ENCODE measurements around the gene ARAP2. TPM values are rescaled to one million over a fixed set of nuclear protein-coding genes. Genes with fewer than 3 reads are reported as not detected.

The ARAP2 gene
- total RNA-seq, 2 experiments from 2014 or later: 49.3 to 57.7 TPM

Other genes with a start within 250 kb of the ARAP2 start
- gene DTHD1, start 37.1 kb upstream of the ARAP2 start, total RNA-seq: 1 to 10 TPM; 3.1 to 3.8 TPM